PC-3 (cell line): ENCODE measurements around the gene NCAPG.

ENCODE experiments used
- CTCF ChIP-seq: fragments of 300-600 bp; sonication (generic); conservative IDR thresholded peaks from 2 replicates; pipeline ENCODE4 v1.5.1; 2017; ENCODE audit warnings: antibody characterized with exemption, low read depth, mild to moderate bottlenecking, low read length
- EZH2 ChIP-seq: fragments of 300-600 bp; sonication (generic); IDR thresholded peaks from one replicate; pipeline ENCODE4 v1.6.1; 2017; ENCODE audit warnings: antibody characterized with exemption, mild to moderate bottlenecking, low read length; ENCODE audit not compliant: unreplicated experiment

- TF ChIP-seq CTCF (peak; percentile 57), EZH2 (no peak)
Observed at GRCh38 chr4:17817027-17817426, 6.2 kb downstream of the NCAPG start.
